ENCODE measurements around the gene DDX20.

Gene DDX20

DNA sequence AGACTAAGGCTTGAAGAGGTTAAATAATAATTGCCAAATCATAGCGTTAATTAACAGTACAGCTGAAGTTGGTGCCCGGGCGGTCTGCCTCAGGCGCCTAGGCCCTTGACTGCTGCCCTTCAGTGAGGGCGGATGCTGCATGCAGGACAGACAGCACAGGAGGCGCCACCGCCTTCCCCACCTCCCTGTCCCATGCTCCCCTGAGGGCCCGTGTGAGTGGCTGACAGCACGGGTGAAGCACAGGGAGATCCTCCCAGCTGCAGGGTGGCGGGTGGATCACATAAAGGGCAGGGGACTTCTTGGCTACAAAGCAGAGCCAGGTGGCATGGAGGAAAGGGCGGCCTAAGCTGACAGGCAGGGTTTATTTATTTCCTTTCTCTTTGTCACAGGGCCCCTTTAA, 49.1 kb downstream of the DDX20 start:
- Histone ChIP-seq H3K27me3 (ENCODE audit: insufficient read depth, low read length, poor library complexity) (no peaks in the 10 kb centered on the region), H3K4me1 (ENCODE audit: control insufficient read depth, low read depth, low read length) (no peaks in the 10 kb centered on the region), H3K4me3 (ENCODE audit: low read length) (no peak overlapping the region), H3K27ac (ENCODE audit: low read depth, low read length) (no peak overlapping the region), H3K23ac (ENCODE audit: low read length) (no peak overlapping the region), H4K5ac (ENCODE audit: low read length) (no peak overlapping the region), H2BK120ac (ENCODE audit: low read depth, low read length) (no peak overlapping the region), H3K18ac (ENCODE audit: low read length) (no peak overlapping the region), H3K4ac (ENCODE audit: low read depth, low read length) (no peak overlapping the region), H2BK5ac (ENCODE audit: low read length) (no peak overlapping the region), H4K8ac (ENCODE audit: low read depth, low read length) (no peak overlapping the region), H3K79me2 (ENCODE audit: control insufficient read depth, insufficient read depth, low read length) (no peaks in the 10 kb centered on the region), H2AK5ac (ENCODE audit: low read length) (no peak overlapping the region), H2BK15ac (replicated peaks; ENCODE audit: low read depth) (no peak overlapping the region), H3K4me2 (ENCODE audit: low read length) (no peak overlapping the region), H3K79me1 (ENCODE audit: low read length) (no peaks in the 10 kb centered on the region), H3K56ac (ENCODE audit: low read length) (no peak overlapping the region), H3K9ac (ENCODE audit: low read length) (no peak overlapping the region), H3K36me3 (ENCODE audit: control insufficient read depth, insufficient read depth, low read length) (no peaks in the 10 kb centered on the region)
- no CpG with 5 or more reads among the region's 11 CpGs for WGBS (ENCODE audit: extremely low coverage, insufficient coverage, low lambda C conversion rate)
- no peak for DNase-seq

GRCh38 chr1:111805251-111805650, 49.5 kb downstream of the DDX20 start:
- no peaks in the 10 kb centered on the region for H3K4me1 ChIP-seq (ENCODE audit: control insufficient read depth, low read depth, low read length)
- no peak overlapping the region for H3K18ac ChIP-seq (ENCODE audit: low read length)
- no peaks in the 10 kb centered on the region for H3K79me1 ChIP-seq (ENCODE audit: low read length)
- no peak overlapping the region for H4K5ac ChIP-seq (ENCODE audit: low read length)
- no peak overlapping the region for H3K23ac ChIP-seq (ENCODE audit: low read length)
- no peak overlapping the region for H3K56ac ChIP-seq (ENCODE audit: low read length)
- DNase-seq = no peak
- H3K4me2 ChIP-seq (ENCODE audit: low read length) = no peak overlapping the region
- no peak overlapping the region for H2BK15ac ChIP-seq (replicated peaks; ENCODE audit: low read depth)
- no peak overlapping the region for H2BK5ac ChIP-seq (ENCODE audit: low read length)
- no peaks in the 10 kb centered on the region for H3K27me3 ChIP-seq (ENCODE audit: insufficient read depth, low read length, poor library complexity)
- H3K9ac ChIP-seq (ENCODE audit: low read length) = no peak overlapping the region
- no peak overlapping the region for H4K8ac ChIP-seq (ENCODE audit: low read depth, low read length)
- no CpG with 5 or more reads among the region's 2 CpGs for WGBS (ENCODE audit: extremely low coverage, insufficient coverage, low lambda C conversion rate)
- no peaks in the 10 kb centered on the region for H3K79me2 ChIP-seq (ENCODE audit: control insufficient read depth, insufficient read depth, low read length)
- H3K4me3 ChIP-seq (ENCODE audit: low read length) = no peak overlapping the region
- H3K36me3 ChIP-seq (ENCODE audit: control insufficient read depth, insufficient read depth, low read length) = no peaks in the 10 kb centered on the region
- H2AK5ac ChIP-seq (ENCODE audit: low read length) = no peak overlapping the region
- no peak overlapping the region for H3K27ac ChIP-seq (ENCODE audit: low read depth, low read length)
- H2BK120ac ChIP-seq (ENCODE audit: low read depth, low read length) = no peak overlapping the region
- no peak overlapping the region for H3K4ac ChIP-seq (ENCODE audit: low read depth, low read length)

DNA sequence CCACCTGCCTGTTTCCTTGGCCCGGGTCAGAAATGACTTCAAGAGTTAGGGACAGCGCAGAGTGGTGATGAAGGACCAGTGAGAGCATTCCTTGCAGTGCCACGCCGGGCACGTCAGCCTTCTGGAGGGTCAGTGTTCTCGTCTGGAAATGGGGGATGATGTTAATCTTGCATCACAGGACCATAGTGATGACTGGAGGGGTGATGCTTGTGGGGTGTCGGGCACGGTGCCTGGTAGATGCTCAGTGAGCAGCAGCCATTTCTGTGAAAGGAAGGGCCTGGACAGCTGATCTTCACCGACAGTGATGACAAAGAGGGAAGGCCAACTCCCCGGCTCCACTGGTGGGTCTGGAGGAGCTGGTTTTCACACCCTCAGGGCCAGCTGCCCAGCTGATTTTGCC, 56.2 kb downstream of the DDX20 start:
- Histone ChIP-seq H2BK5ac (ENCODE audit: low read length) (no peak overlapping the region), H3K56ac (ENCODE audit: low read length) (no peak overlapping the region), H4K5ac (ENCODE audit: low read length) (no peak overlapping the region), H3K4me3 (ENCODE audit: low read length) (no peak overlapping the region), H3K27me3 (ENCODE audit: insufficient read depth, low read length, poor library complexity) (no peaks in the 10 kb centered on the region), H2AK5ac (ENCODE audit: low read length) (no peak overlapping the region), H2BK15ac (replicated peaks; ENCODE audit: low read depth) (no peak overlapping the region), H3K36me3 (ENCODE audit: control insufficient read depth, insufficient read depth, low read length) (no peaks in the 10 kb centered on the region), H3K27ac (ENCODE audit: low read depth, low read length) (no peak overlapping the region), H2BK120ac (ENCODE audit: low read depth, low read length) (no peak overlapping the region), H3K23ac (ENCODE audit: low read length) (no peak overlapping the region), H3K79me1 (ENCODE audit: low read length) (no peaks in the 10 kb centered on the region), H3K18ac (ENCODE audit: low read length) (no peak overlapping the region), H3K79me2 (ENCODE audit: control insufficient read depth, insufficient read depth, low read length) (no peaks in the 10 kb centered on the region), H3K4ac (ENCODE audit: low read depth, low read length) (no peak overlapping the region), H3K4me2 (ENCODE audit: low read length) (no peak overlapping the region), H3K4me1 (ENCODE audit: control insufficient read depth, low read depth, low read length) (no peaks in the 10 kb centered on the region), H3K9ac (ENCODE audit: low read length) (no peak overlapping the region), H4K8ac (ENCODE audit: low read depth, low read length) (no peak overlapping the region)
- no CpG with 5 or more reads among the region's 10 CpGs for WGBS (ENCODE audit: extremely low coverage, insufficient coverage, low lambda C conversion rate)
- DNase-seq = no peak

- no peak overlapping the region for H3K4me3 ChIP-seq (ENCODE audit: low read length)
- H3K23ac ChIP-seq (ENCODE audit: low read length) = no peak overlapping the region
- H3K56ac ChIP-seq (ENCODE audit: low read length) = no peak overlapping the region
- no peak overlapping the region for H3K9ac ChIP-seq (ENCODE audit: low read length)
- H3K79me1 ChIP-seq (ENCODE audit: low read length) = no peaks in the 10 kb centered on the region
- no peak overlapping the region for H3K18ac ChIP-seq (ENCODE audit: low read length)
- no peak overlapping the region for H2BK5ac ChIP-seq (ENCODE audit: low read length)
- no peak overlapping the region for H2BK120ac ChIP-seq (ENCODE audit: low read depth, low read length)
- H3K4ac ChIP-seq (ENCODE audit: low read depth, low read length) = no peak overlapping the region
- H3K36me3 ChIP-seq (ENCODE audit: control insufficient read depth, insufficient read depth, low read length) = no peaks in the 10 kb centered on the region
- H4K8ac ChIP-seq (ENCODE audit: low read depth, low read length) = no peak overlapping the region
- H3K4me2 ChIP-seq (ENCODE audit: low read length) = no peak overlapping the region
- no peak for DNase-seq
- no peak overlapping the region for H2BK15ac ChIP-seq (replicated peaks; ENCODE audit: low read depth)
- no peak overlapping the region for H3K27ac ChIP-seq (ENCODE audit: low read depth, low read length)
- WGBS (ENCODE audit: extremely low coverage, insufficient coverage, low lambda C conversion rate) = no CpG with 5 or more reads among the region's 4 CpGs
- no peak overlapping the region for H2AK5ac ChIP-seq (ENCODE audit: low read length)
- no peaks in the 10 kb centered on the region for H3K4me1 ChIP-seq (ENCODE audit: control insufficient read depth, low read depth, low read length)
- no peaks in the 10 kb centered on the region for H3K79me2 ChIP-seq (ENCODE audit: control insufficient read depth, insufficient read depth, low read length)
- no peak overlapping the region for H4K5ac ChIP-seq (ENCODE audit: low read length)
- H3K27me3 ChIP-seq (ENCODE audit: insufficient read depth, low read length, poor library complexity) = no peaks in the 10 kb centered on the region
These were observed 56.6 kb downstream of the DDX20 start for GRCh38 chr1:111812306-111812705.

DNA sequence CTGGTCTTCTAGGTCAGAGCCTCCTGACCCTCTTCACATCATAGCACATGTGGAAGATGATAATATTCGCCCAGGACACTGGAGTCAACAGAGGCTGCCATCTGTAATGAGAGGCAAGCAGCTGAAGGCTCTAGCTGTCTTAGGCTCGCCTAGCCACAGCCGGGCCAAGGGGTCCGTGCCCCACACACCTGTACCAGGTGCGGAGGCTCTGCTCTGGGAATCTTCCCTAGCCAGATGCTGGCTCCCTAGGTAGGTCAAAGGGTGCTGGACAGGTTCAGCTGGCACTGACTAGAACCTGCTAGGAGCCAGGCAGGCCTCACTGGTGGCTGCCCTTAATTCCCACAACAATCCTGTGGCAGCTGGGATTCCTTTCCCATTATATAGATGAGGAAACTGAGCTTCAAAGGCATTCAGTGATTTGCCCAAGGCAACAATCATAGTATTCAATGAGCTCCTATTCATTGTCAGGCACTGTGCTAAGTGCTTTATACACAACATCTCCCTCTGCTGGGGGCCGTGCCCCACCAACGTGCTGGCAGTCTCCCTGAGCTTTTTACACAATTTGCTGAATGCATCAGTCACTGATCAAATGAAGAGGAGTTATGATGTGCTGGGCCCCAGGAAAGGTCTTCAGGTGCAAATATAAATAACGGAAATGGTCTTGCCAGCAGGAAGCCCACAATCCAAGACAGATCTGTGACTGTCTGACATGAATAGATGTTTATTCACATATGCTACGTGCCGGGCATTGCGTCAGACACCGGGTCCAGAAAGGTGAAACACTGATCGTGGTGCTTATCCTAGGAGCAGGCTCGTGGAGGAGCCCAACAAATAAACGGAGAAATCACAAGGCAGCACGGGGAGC, 58.0 kb downstream of the DDX20 start:
- Histone ChIP-seq H4K8ac (ENCODE audit: low read depth, low read length) (no peak overlapping the region), H3K36me3 (ENCODE audit: control insufficient read depth, insufficient read depth, low read length) (no peaks in the 10 kb centered on the region), H2BK120ac (ENCODE audit: low read depth, low read length) (no peak overlapping the region), H3K4ac (ENCODE audit: low read depth, low read length) (no peak overlapping the region), H3K4me1 (ENCODE audit: control insufficient read depth, low read depth, low read length) (no peaks in the 10 kb centered on the region), H3K18ac (ENCODE audit: low read length) (no peak overlapping the region), H3K79me2 (ENCODE audit: control insufficient read depth, insufficient read depth, low read length) (no peaks in the 10 kb centered on the region), H3K79me1 (ENCODE audit: low read length) (no peaks in the 10 kb centered on the region), H4K5ac (ENCODE audit: low read length) (no peak overlapping the region), H3K56ac (ENCODE audit: low read length) (no peak overlapping the region), H2BK15ac (replicated peaks; ENCODE audit: low read depth) (no peak overlapping the region), H3K27ac (ENCODE audit: low read depth, low read length) (no peak overlapping the region), H3K9ac (ENCODE audit: low read length) (no peak overlapping the region), H2BK5ac (ENCODE audit: low read length) (no peak overlapping the region), H3K4me3 (ENCODE audit: low read length) (no peak overlapping the region), H3K23ac (ENCODE audit: low read length) (no peak overlapping the region), H3K4me2 (ENCODE audit: low read length) (no peak overlapping the region), H2AK5ac (ENCODE audit: low read length) (no peak overlapping the region), H3K27me3 (ENCODE audit: insufficient read depth, low read length, poor library complexity) (no peaks in the 10 kb centered on the region)
- peak; percentile 23 for DNase-seq
- WGBS (ENCODE audit: extremely low coverage, insufficient coverage, low lambda C conversion rate) = no CpG with 5 or more reads among the region's 16 CpGs

- no peaks in the 10 kb centered on the region for H3K4me1 ChIP-seq (ENCODE audit: control insufficient read depth, low read depth, low read length)
- H2AK5ac ChIP-seq (ENCODE audit: low read length) = no peak overlapping the region
- no peaks in the 10 kb centered on the region for H3K36me3 ChIP-seq (ENCODE audit: control insufficient read depth, insufficient read depth, low read length)
- H3K23ac ChIP-seq (ENCODE audit: low read length) = no peak overlapping the region
- no peak overlapping the region for H3K4me2 ChIP-seq (ENCODE audit: low read length)
- H3K4me3 ChIP-seq (ENCODE audit: low read length) = no peak overlapping the region
- H2BK120ac ChIP-seq (ENCODE audit: low read depth, low read length) = no peak overlapping the region
- no peak overlapping the region for H4K8ac ChIP-seq (ENCODE audit: low read depth, low read length)
- no peak overlapping the region for H3K27ac ChIP-seq (ENCODE audit: low read depth, low read length)
- no peak overlapping the region for H3K56ac ChIP-seq (ENCODE audit: low read length)
- H4K5ac ChIP-seq (ENCODE audit: low read length) = no peak overlapping the region
- no peak overlapping the region for H3K4ac ChIP-seq (ENCODE audit: low read depth, low read length)
- no peaks in the 10 kb centered on the region for H3K27me3 ChIP-seq (ENCODE audit: insufficient read depth, low read length, poor library complexity)
- no peak overlapping the region for H2BK15ac ChIP-seq (replicated peaks; ENCODE audit: low read depth)
- no peaks in the 10 kb centered on the region for H3K79me1 ChIP-seq (ENCODE audit: low read length)
- H3K79me2 ChIP-seq (ENCODE audit: control insufficient read depth, insufficient read depth, low read length) = no peaks in the 10 kb centered on the region
- WGBS (ENCODE audit: extremely low coverage, insufficient coverage, low lambda C conversion rate) = no CpG with 5 or more reads among the region's 9 CpGs
- no peak overlapping the region for H2BK5ac ChIP-seq (ENCODE audit: low read length)
- no peak for DNase-seq
- no peak overlapping the region for H3K18ac ChIP-seq (ENCODE audit: low read length)
- H3K9ac ChIP-seq (ENCODE audit: low read length) = no peak overlapping the region
These were observed 58.6 kb downstream of the DDX20 start for GRCh38 chr1:111814305-111814628.

All from mesendoderm (in vitro differentiated cells).